Measurements from ENCODE around the gene HBM. TPM values are rescaled to one million over a fixed set of nuclear protein-coding genes. Genes with fewer than 3 reads are reported as not detected.
"Not testable (repeated sequence)": the region's sequence is repeated elsewhere in the genome, so short reads cannot be mapped to it uniquely, and the experiment has no call there.

HBM gene
- total RNA-seq, 1 donor from 2014 or later = not detected

GRCh38 chr16:162271-162991 lies 3.3 kb upstream of the HBM start:
- H3K9me3 Mint-ChIP-seq (ENCODE audit: unreplicated experiment) = no peaks in the 10 kb centered on the region
- H3K4me3 Mint-ChIP-seq (ENCODE audit: unreplicated experiment) = no peak overlapping the region
- TF ChIP-seq, protein P1, sequence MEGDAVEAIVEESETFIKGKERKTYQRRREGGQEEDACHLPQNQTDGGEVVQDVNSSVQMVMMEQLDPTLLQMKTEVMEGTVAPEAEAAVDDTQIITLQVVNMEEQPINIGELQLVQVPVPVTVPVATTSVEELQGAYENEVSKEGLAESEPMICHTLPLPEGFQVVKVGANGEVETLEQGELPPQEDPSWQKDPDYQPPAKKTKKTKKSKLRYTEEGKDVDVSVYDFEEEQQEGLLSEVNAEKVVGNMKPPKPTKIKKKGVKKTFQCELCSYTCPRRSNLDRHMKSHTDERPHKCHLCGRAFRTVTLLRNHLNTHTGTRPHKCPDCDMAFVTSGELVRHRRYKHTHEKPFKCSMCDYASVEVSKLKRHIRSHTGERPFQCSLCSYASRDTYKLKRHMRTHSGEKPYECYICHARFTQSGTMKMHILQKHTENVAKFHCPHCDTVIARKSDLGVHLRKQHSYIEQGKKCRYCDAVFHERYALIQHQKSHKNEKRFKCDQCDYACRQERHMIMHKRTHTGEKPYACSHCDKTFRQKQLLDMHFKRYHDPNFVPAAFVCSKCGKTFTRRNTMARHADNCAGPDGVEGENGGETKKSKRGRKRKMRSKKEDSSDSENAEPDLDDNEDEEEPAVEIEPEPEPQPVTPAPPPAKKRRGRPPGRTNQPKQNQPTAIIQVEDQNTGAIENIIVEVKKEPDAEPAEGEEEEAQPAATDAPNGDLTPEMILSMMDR (IDR thresholded peaks at IDR 0.05) = no peak
- H3K36me3 Mint-ChIP-seq (ENCODE audit: unreplicated experiment) = no peaks in the 10 kb centered on the region
- H3K27ac Mint-ChIP-seq (ENCODE audit: unreplicated experiment) = no peak overlapping the region
- peaks cover 6% of the 10 kb centered on the region for H3K4me1 Mint-ChIP-seq (ENCODE audit: unreplicated experiment)
- H3K27me3 Mint-ChIP-seq (ENCODE audit: unreplicated experiment) = peaks cover 32% of the 10 kb centered on the region
- no peak for DNase-seq (ENCODE audit: extremely low spot score, unreplicated experiment)

DNA sequence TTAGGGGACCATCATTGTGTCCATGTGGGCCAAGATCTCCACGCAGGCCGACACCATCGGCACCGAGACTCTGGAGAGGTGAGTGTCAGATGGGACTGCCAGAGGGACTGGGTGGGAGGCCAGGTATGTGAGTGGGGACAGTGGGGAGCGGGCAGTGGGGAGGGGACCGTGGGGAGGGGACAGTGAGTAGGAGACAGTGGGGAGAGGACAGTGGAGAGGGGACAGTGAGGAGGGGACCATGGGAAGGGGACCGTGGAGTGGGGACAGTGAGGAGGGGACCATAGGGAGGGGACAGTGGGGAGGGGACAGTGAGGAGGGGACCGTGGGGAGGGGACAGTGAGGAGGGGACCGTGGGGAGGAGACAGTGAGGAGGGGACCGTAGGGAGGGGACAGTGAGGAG lies 2.6 kb upstream of the HBM start:
- not testable (repeated sequence) for H3K4me1 Mint-ChIP-seq (ENCODE audit: unreplicated experiment); DNase-seq (ENCODE audit: extremely low spot score, unreplicated experiment); H3K9me3 Mint-ChIP-seq (ENCODE audit: unreplicated experiment); H3K27ac Mint-ChIP-seq (ENCODE audit: unreplicated experiment); H3K36me3 Mint-ChIP-seq (ENCODE audit: unreplicated experiment); H3K4me3 Mint-ChIP-seq (ENCODE audit: unreplicated experiment)
- H3K27me3 Mint-ChIP-seq (ENCODE audit: unreplicated experiment) = peaks cover 32% of the 10 kb centered on the region

- H3K27ac Mint-ChIP-seq (ENCODE audit: unreplicated experiment); H3K9me3 Mint-ChIP-seq (ENCODE audit: unreplicated experiment); H3K4me3 Mint-ChIP-seq (ENCODE audit: unreplicated experiment); H3K4me1 Mint-ChIP-seq (ENCODE audit: unreplicated experiment); H3K36me3 Mint-ChIP-seq (ENCODE audit: unreplicated experiment); DNase-seq (ENCODE audit: extremely low spot score, unreplicated experiment): not testable (repeated sequence)
- peaks cover 33% of the 10 kb centered on the region for H3K27me3 Mint-ChIP-seq (ENCODE audit: unreplicated experiment)
Measured at GRCh38 chr16:163696-164095, 2.1 kb upstream of the HBM start.

DNA sequence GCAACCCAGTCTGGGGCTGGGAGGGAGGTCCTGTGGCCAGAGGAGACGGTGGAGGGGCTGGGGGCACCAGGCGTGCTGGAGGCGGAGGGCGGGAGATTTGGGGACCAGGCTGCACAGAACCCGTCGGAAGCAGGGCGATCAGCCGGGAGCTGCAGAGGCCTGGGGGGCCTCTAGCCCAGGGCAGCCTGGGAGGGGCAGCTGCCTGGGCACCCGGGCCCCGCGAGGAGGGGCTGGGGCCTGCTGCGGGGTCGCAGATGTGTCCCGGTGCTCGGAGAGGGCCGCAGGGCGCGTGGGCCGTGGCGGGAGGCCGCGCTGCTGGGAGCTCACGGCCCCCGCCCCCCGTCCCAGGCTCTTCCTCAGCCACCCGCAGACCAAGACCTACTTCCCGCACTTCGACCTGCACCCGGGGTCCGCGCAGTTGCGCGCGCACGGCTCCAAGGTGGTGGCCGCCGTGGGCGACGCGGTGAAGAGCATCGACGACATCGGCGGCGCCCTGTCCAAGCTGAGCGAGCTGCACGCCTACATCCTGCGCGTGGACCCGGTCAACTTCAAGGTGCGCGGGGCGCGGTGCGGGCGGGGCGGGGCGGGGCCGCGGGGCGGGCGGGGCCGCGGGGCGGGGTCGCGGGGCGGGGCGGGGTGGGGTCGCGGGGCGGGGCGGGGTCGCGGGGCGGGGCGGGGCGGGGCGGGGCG lies 1.5 kb upstream of the HBM start:
- peaks cover 32% of the 10 kb centered on the region for H3K27me3 Mint-ChIP-seq (ENCODE audit: unreplicated experiment)
- not testable (repeated sequence) for H3K27ac Mint-ChIP-seq (ENCODE audit: unreplicated experiment); H3K4me1 Mint-ChIP-seq (ENCODE audit: unreplicated experiment); H3K4me3 Mint-ChIP-seq (ENCODE audit: unreplicated experiment); H3K9me3 Mint-ChIP-seq (ENCODE audit: unreplicated experiment); H3K36me3 Mint-ChIP-seq (ENCODE audit: unreplicated experiment); DNase-seq (ENCODE audit: extremely low spot score, unreplicated experiment)

- Mint-ChIP-seq H3K36me3 (ENCODE audit: unreplicated experiment) (no peaks in the 10 kb centered on the region), H3K4me3 (ENCODE audit: unreplicated experiment) (peak overlapping the region; percentile 35), H3K27ac (ENCODE audit: unreplicated experiment) (no peak overlapping the region), H3K9me3 (ENCODE audit: unreplicated experiment) (no peaks in the 10 kb centered on the region), H3K4me1 (ENCODE audit: unreplicated experiment) (peaks cover 8% of the 10 kb centered on the region), H3K27me3 (ENCODE audit: unreplicated experiment) (peaks cover 33% of the 10 kb centered on the region)
- TF ChIP-seq, protein P1 (IDR thresholded peaks at IDR 0.05) = no peak
- DNase-seq (ENCODE audit: extremely low spot score, unreplicated experiment) = no peak
Measured at GRCh38 chr16:164827-165538, 795 bp upstream of the HBM start.

DNA sequence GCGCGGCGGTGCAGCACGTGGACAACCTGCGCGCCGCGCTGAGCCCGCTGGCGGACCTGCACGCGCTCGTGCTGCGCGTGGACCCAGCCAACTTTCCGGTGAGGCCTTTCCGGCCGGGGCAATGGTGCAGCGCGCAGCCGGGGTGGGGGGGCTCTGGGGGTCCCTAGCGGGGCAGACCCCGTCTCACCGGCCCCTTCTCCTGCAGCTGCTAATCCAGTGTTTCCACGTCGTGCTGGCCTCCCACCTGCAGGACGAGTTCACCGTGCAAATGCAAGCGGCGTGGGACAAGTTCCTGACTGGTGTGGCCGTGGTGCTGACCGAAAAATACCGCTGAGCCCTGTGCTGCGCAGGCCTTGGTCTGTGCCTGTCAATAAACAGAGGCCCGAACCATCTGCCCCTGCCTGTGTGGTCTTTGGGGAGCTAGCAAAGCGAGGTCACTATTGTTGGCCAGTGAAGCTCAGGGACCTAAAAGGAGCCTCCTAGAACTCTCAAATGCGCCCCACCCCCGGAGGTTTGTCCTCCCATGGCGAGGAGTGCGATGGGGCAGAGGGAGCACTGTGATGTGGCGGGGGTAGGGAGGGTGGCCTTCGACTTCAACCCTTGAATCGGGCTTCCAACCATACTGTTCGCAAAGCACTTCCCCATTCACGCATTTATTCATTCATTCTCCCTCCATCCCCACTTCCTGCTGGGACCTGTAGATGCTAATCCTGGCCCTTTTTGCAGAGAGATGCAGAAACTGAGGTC lies 770 bp downstream of the HBM start:
- Mint-ChIP-seq H3K36me3 (ENCODE audit: unreplicated experiment) (no peaks in the 10 kb centered on the region), H3K9me3 (ENCODE audit: unreplicated experiment) (no peaks in the 10 kb centered on the region), H3K27me3 (ENCODE audit: unreplicated experiment) (peaks cover 34% of the 10 kb centered on the region), H3K27ac (ENCODE audit: unreplicated experiment) (no peak overlapping the region), H3K4me1 (ENCODE audit: unreplicated experiment) (peaks cover 12% of the 10 kb centered on the region), H3K4me3 (ENCODE audit: unreplicated experiment) (no peak overlapping the region)
- no peak for DNase-seq (ENCODE audit: extremely low spot score, unreplicated experiment)
- TF ChIP-seq, protein P1 (IDR thresholded peaks at IDR 0.05) = no peak

Data from osteocyte (in vitro differentiated cells).